DMS153 treated with DMSO at 0.1 percent for 48 hours (cell line): ENCODE results near the gene CMIP.

Source experiments
- DNase-seq: peaks from one replicate; lab custom pipeline; 2025; ENCODE audit not compliant: unreplicated experiment; lab: John Stamatoyannopoulos, UW

Gene CMIP

DNA sequence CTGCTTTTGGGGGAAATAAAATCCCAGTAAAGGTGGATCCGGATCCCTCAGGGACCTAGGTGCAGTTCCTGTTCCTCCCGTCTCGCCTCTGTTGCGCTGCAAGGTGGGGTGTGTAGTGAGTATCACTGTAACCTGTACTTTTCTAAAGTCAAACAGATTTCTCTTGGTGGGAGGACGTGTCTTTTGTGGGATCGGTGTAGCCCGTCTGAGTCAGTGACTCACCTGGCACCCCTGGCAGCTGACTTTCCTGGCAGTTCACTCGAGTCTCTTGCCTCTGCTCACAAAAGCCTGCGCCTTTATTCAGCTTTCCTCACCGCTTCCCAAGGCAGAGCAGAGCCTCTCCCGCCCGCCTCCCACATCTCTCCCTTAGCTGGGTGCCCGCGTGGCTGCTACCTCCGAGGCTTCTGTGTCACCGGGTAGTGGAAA, 85.7 kb downstream of the CMIP start:
- no peak for DNase-seq

- DNase-seq = no peak
Observed at GRCh38 chr16:81530814-81531213, 86.2 kb downstream of the CMIP start.

GRCh38 chr16:81531419-81531821, 86.8 kb downstream of the CMIP start:
- DNase-seq = no peak

DNA sequence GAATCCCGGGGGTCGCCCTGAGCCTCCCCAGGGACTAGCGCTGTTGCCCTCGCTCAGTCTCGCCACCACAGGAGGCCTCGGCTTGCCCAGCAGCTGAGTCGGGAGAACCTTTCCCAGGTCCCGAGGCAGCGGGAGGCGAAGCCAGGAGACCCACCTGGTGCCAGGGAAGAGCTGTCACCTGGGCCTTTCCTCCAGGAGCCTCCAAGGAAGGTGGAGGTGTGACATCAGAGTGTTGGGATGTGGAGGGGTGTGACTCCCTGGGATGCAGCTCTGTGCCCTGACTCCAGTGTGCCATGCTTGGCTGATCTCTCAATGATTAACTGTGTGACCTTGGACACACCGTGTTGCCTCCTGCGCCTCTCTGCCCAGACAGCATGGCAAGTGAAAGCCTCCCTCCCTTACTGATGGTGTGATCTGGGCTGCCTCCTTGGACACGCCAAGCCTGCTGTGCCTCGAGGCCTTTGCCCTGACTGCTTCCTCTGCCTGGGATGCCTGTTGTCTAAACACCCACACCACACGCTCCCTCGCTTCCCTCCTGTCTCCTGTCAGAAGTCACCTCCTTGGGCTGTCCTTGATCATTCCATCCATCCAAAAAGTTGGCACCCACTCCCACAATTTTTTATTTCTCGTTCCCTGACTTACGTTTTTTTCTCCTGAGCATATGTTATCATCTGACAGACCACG, 88.0 kb downstream of the CMIP start:
- DNase-seq = no peak

DNA sequence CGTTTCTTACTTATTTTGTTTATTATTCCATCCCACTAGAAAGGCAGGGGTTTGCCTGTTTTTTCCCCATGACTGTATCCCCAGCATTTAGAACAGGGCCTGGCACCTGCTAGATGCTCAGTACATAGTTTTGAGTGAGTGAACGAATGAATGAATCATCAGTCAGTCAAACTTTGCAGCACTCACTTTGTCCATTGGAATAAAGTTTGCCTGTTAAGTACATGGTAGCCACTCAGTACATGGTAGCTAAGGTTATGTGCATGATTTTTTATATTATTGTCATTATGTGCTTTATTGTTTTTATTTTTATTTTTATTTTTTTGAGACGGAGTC, 88.5 kb downstream of the CMIP start:
- DNase-seq = no peak

- no peak for DNase-seq
Observed at GRCh38 chr16:81535679-81536360, 91.2 kb downstream of the CMIP start.

GRCh38 chr16:81536648-81537047, 92.0 kb downstream of the CMIP start:
- no peak for DNase-seq

GRCh38 chr16:81537721-81538561, 93.3 kb downstream of the CMIP start:
- no peak for DNase-seq

- no peak for DNase-seq
Observed at GRCh38 chr16:81539009-81539758, 94.6 kb downstream of the CMIP start.

GRCh38 chr16:81539759-81540472, 95.3 kb downstream of the CMIP start:
- DNase-seq = no peak

- DNase-seq = no peak
Observed at GRCh38 chr16:81541314-81541713, 96.7 kb downstream of the CMIP start.

DNA sequence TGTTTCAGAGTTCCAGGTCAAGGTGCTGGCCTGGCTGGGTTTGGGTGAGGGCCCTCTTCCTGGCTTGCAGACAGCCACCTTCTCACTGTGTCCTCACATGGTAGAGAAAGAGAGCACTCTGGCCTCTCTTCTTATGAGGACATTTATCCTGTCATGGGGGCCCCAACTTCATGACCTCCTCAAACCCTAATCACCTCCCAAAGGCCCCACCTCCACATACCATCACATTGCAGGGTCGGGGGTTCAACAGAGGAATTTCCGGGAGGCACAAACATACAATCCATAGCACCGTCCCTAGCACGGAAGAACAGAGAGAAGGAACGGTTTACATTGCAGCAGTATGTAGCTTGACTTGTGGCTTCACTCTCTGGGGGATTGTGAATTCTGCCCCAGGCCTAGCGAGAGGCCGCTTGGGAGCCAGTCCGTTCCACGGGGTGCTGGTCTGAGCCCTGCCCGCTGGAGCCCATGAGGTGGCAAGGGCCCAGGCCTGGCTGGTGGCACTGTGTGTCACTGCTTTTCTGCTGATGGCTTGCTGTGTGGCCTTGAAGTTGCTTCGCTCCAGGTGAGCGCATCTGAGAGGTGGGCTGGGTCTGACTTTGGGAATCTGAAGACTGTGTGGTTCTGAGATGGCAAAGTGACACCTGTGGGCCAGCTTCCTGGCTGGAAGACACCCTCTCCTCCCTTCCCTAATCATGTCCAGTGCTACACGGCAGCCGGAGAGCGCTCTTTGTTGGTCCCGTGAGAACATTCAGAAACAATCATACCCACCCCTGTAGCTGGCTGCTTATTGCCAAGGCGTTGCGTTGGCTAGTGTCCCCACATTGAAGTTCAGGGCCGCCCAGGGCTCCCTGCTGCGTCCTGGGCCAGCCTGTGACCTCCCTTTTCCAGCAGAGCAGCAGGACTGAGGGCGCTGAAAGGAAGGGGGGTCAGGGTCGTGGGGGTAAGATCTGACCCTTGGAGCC, 98.3 kb downstream of the CMIP start:
- no peak for DNase-seq

- no peak for DNase-seq
Observed at GRCh38 chr16:81543571-81543970, 99.0 kb downstream of the CMIP start.

- no peak for DNase-seq
Observed at GRCh38 chr16:81544261-81544660, 99.7 kb downstream of the CMIP start.

DNA sequence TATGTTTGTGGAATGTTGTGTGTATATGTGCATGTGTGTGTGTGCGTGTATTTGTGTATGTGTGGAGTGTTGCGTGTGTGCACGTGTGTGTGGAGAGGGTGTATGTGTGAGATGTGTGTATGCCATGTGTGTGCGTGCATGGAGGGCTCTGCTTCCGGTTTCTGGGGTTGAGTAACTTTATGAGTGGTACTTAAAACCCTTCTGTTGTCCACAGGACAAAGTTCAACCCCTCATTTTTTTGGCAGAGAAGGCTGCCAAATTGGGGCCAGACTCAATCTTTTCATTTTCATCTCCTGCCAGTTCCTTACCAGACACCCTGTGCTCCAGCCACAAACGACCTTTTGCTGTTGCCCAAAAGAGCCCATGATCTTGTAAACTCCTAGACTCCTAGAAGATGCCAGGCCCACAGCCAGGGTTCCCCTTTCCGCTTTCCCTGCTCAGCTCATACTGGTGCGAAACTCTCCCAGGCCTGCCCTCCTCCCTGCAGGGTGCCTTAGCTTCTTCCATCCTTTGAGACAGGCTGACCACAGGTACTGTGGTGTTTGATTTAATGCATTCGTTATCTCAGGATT, 100.2 kb downstream of the CMIP start:
- no peak for DNase-seq

- DNase-seq = no peak
Observed at GRCh38 chr16:81545470-81546250, 101.1 kb downstream of the CMIP start.

GRCh38 chr16:81546781-81547180, 102.2 kb downstream of the CMIP start:
- DNase-seq = no peak

DNA sequence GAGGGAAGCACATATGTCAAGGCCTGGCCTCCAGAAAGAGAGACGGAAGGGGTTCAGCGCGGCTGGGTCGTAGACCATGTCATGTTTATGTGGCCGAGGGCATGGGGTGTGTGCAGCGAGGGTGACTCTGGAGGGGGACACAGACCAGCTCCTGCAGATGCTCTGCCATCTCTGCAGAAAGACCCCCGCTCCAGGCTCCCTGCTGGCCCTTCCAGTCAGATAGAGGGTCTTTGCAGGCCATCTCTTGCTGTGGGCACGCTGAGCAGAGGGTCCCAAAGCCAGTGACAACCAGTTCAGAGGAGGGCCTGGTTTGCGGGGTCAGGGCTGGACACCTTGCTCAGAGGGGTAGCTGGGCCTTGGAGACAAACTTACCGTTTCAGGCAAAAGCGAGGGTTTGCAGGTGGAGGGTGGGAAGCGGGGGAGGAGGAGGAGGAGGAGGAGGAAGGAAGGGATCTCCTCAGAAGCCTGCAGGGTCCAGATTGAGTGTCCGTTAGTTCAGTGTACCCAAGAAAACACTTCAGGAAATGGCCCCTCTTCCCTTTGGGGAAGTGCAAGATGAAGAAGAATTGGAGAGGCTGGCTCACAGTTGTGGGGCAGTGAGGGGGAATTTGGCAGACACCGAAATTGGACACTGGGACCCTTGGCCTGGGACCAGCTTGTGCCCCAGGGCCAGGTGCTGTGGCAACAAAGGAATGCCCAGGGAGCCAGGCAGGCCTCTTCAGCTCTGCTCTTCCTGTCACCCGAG, 102.8 kb downstream of the CMIP start:
- no peak for DNase-seq
